ENCODE data around the gene DGKD.

The DGKD gene

DNA sequence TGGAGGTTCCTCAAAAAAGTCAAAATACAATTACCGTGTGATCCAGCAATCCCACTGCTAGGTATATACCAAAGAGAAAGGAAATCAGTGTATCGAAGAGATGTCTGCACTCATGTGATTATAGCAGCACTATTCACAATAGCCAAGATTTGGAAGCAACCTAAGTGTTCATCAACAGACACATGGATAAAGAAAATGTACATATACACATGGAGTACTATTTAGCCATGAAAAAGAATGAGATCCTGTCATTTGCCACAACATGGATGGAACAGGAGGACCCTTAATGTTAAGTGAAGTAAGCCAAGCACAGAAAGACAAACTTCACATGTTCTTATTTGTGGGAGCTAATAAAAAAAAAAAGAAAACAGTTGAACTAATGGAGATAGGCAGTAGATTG lies 78.7 kb downstream of the DGKD start:
- no peak for DNase-seq

DNA sequence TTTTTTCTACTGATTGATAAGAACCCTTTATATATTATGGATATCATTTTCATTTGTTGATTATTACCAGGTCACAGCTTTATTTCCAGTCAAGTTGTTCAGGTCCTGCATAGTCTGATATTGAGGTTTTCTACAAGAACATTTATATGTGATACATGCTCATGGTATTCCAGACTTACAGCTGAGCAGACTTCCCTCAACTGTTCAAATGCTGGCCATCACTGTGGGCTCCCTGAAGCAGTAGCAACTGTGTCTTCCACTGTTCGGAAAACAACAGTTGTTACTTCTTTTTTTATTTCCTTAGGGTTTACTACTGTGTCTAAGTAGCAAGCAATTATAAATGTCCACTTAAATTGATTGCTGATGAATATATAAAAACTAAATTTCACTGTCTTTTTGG lies 79.5 kb downstream of the DGKD start:
- no peak for DNase-seq

DNA sequence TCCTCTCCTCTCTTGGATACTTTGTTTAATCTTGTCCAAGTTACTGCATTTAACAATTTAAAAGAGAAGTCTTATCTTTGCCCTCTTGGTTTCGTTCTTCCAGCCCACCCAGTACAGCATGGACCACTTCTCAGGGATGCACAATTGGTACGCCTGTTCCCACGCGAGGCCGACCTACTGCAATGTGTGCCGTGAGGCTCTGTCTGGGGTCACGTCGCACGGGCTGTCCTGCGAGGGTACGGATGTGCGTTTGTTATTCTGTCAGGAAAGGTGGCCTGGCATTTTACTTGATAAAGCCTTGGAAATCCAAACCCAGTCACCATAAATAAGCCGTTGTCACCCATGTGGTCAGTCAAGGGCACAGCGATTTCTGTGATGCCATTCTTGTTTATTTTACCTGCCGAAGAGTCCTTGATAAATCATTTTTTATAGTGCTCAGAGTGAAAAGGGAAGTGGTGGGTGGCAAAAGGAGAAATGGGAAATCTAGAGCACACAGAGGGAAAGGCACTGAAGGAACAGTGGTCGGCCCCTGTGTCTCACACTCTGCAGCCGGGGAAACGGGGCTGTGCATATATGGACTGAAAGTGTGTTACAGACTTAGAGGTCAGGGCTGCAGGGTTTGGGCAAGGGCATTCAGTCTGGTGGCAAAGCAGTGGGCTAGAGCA lies 80.5 kb downstream of the DGKD start:
- DNase-seq, result no peak

DNA sequence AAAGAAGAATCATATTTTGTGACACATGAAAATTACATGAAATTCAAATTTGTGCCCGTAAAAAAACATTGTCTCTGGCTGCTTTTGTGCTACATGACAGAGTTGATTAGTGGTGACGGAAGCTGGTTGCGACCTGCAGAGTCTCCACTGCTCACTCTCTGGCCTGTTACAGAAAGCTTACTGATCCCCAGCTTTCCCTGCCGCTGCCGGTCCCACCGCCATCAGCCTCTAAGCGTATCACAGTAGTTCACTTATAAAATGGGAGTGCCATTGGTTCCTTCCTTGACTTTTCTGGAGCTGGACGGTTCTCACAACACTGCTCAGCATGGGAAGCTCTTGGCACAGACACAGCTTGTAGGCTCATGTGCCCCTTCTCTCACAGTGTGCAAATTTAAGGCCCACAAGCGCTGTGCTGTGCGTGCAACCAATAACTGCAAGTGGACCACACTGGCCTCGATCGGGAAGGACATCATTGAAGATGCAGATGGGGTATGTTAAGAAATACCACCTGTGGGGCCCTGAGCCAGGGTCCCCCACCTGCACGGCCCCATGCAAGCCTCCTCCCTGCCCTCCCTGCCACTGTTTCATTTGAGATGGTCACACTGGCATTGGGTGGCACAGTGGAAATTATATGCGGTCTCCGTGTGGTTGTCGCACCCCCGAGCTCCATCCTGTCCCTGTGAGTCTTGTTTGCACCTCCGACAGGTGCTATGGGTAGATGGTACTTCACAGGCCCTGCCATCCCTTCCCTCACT lies 81.3 kb downstream of the DGKD start:
- no peak for DNase-seq

DNA sequence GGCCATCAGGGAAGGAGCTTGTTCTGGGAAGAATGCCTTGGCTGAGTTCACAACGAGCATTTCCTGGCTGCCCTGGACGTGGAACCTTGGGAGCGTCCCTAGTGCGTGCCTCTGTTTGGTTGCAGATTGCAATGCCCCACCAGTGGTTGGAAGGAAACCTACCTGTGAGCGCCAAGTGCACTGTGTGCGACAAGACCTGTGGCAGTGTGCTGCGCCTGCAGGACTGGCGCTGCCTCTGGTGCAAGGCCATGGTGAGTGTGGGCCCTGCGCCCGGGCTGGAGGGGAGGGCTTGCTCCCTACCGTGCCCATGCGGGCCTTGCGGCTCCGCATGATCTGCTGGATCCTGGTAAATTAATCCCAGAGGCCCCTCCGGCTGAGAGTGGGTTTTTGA lies 81.9 kb downstream of the DGKD start:
- DNase-seq, result no peak

DNA sequence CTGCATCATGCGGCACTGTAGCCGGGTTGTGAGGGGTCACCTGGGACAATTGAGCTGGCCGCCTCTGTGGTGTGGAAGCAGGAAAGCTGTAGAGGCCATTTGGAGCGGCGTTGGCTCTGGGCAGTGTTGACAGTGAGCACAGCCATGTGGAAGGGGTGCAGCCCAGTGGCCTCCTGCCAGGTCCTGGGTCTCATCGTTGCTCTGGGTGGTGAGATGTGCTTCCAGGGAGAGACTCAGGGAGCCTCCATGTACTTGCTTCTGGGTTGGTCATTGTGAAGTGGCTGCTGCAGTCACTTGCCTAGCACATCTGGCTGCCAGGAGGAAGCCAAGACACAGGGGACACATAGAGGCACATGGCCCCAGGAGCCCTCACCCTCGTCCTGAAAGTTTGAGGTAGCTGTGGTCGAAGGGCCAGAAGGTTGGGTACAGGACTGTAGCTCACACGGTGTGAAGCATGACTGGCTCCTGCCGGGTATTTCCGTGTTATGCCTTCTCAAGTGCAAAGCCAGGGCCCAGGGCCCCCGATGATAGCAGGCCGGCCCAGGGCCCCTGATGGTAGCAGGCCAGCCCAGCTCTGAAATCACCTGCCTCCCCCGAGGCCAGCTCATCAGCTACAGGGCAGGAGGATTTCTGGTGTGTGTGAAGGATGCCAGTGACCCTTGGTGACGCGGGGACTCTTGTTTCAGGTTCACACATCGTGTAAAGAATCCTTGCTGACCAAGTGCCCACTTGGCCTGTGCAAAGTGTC lies 82.6 kb downstream of the DGKD start:
- DNase-seq, result no peak

DNA sequence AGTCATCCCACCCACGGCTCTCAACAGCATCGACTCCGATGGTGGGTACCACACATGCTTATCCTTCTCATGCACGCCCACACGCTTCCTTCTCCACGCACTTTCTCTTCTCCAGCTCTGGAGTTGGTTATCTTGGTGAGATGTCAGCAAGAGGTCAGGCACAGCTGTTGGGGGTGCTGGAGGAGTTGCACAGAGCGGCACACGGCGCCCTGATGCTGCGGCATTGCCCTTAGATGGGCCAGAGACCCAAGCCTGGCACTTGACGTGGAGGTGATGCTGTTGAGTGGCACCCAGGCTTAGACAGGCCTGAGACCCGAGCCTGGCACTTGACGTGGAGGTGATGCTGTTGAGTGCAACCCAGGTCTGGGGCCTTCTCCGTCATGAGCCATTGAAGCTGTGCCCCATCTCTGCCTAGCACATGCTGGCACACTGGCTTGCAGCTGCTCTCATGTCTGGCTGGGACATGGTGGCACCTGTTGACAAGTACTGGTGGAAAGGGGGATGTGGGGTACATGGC lies 83.2 kb downstream of the DGKD start:
- no peak for DNase-seq

DNA sequence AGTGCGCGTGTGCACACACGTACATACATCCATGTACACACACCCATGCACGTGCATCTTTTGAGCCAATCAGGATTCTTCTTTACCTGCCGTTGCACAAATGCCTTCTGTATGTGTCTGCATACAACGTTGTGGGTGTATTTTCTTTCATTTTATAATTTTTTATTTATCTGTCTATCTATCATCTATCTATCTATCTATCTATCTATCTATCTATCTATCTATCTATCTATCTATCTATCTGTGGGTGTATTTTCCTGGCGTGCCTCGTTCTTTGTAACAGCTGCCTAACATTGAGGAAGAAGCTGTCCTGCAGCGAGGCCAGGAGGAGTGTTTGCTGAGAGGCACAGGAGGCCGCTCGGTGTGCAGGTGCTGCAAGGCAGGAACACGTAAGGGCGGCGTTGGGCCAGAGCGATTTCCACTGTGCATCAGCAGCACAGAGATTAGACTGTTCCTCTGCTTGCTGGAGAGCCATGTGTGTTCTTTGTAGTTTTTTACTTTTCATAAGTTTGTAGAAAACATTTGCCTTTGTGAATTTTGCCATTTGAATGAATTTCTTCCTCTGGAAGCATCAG lies 84.4 kb downstream of the DGKD start:
- no peak for DNase-seq

DNA sequence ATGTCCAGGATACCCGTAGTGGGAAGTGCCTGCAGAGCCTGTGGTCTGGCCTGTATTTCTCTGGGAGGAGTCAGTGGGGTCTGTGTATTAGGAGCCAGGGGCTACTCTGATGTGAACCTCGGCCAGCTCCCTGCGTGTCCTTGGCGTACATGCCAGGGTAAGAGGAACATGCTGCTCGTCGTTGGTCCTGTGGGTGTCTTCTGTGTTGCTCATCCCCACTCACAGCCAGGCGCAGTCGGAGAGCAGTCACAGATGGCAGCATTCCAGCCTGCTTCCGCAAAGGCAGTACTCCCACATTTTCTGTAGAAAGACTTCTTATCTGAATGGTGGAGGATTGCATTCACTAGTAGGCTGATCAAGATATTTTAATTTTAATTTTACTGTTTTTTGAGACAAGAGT lies 84.9 kb downstream of the DGKD start:
- DNase-seq, result no peak

DNA sequence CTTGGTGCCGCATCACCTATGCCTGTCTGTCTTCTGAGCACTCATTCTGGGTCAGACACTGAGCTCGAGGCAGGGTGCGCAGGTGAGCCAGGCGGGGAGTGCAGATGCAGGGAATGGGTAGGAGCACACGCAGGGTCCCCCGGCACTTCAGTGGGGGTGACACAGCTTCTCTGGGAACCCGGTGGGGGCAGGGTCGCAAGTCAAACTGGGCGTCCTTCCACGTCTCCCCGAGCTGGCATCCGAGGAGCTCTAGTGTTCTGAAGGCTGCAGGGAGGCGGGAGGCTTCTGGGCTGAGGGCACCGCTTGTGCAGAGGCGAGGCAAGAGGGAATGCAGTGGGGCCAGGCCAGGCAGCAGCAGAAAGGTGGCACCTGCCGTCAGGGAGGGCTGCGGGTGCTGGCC lies 86.0 kb downstream of the DGKD start:
- DNase-seq, result no peak

DNA sequence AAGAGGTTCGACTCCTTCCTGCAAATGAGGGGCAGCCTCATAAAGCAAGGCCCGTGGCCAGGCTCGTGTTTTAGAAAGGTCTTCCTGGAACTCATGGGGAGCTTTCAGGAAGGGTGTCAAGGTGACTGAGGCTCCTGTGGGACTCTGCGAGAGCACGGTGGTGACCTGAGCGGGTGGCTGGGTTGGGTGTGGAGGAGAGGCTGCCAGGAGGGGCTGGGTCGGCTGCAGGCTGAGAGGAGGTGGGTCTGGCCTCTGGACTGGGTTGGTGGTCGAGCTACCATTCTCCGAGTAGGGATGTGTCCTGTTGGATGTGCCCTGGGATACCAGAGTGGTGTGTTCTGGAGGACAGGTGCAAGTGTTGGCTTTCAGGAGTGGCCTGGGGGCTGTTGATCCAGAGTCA lies 86.4 kb downstream of the DGKD start:
- no peak for DNase-seq

DNA sequence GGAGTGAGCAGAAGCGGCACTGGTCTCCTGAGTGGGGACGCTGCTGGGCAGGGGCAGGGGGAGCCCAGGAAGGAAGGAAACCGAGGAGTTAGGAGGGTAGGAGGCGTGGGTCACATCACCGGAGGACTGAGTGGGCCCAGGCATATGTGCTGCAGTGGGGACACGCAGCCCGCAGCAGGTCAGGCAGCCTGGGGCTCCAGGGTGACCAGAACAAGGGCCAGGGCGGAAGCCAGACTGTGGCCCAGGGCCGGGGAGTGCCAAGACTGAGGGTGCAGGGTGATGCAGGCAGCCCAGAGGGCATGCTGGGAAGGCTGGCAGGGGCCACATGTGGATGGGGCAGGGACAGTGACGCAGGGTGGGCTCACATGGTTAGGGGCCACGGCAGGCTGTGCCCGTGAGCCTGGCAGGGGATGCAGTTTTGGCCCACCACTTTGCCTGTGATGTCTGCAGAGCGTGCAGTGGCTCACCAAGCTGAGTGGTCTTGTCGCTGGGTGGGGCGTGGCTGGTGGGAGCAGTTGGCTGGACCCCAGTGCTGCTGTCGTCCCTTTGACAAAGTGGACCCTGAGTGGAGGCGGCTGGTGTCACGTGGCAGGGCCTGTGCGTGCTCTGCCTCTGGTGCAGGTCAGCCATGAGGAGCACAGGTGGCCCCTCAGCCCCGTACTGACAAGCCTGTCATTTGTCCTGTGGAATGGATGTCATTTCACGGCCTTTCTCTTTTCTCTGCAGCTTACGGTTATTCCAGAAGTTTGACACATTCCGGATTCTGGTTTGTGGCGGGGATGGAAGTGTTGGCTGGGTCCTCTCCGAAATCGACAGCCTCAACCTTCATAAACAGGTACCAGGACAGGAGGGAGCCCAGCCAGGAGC lies 87.1 kb downstream of the DGKD start:
- no peak for DNase-seq

DNA sequence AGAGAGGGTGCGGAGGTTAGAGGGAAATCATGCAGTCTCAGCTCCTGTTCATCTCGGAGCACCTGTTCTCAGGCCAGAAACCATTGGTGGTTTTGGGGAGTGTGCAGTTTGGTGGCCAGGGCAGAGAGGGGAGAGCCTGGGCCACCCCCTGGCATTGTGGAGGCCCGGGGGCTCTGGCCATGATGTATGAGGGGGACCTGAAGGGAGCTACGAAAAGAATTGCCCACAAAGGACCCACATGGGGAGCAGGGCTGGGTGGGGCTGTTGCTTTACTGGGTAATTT lies 87.7 kb downstream of the DGKD start:
- no peak for DNase-seq

DNA sequence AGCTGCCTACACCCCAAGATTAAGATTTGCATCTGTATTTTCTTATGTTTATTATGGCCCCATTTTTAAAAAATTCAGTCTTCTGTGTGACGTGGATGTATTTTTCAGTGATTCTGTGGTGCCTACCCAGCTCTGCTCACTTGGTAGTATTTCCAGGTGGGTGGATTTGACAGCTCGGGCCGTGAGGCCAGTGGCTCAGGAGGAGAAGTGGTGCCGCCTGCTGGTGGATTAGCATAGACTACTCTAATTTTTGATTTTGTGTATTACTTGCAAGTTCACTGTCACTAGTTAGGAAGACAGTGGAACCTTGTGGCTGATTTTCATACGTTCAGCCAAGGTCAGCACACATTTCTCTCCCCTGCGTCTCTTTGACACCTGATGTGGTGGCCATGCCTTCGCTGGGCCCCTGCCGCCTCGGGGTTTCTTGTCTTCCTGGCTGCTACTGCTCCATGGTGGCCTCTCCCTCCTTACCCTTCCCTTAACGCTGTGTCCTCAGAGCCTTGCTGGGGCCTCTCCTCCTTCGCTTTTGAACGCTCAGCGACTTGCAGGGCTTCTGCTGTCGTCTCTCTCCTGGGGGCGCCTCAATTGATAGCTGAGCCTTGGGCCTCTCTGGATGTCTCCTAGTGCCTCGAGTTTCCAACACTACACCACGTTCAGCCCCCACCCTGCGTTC lies 89.4 kb downstream of the DGKD start:
- DNase-seq, result peak; percentile 46 to 47

DNA sequence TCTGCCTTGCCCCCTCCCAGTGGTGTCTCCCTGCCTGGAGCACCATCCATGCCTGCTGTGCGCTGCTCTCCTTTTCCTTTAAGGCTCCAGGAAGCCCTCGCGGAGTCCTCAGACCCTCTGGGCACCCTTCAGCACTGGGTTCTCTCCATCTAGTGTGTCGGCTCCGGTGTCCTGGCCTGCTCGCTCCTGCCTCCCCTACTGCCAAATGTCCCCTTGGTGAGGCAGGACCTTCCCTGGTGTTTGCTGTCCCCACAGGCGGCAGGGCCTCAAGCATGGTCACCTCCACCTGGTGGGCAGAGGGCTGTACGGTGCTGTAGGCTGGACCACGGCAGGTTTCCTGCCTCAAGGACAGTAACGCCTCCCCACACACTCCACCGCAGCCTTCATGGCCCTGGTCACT lies 90.2 kb downstream of the DGKD start:
- DNase-seq, result no peak

DNA sequence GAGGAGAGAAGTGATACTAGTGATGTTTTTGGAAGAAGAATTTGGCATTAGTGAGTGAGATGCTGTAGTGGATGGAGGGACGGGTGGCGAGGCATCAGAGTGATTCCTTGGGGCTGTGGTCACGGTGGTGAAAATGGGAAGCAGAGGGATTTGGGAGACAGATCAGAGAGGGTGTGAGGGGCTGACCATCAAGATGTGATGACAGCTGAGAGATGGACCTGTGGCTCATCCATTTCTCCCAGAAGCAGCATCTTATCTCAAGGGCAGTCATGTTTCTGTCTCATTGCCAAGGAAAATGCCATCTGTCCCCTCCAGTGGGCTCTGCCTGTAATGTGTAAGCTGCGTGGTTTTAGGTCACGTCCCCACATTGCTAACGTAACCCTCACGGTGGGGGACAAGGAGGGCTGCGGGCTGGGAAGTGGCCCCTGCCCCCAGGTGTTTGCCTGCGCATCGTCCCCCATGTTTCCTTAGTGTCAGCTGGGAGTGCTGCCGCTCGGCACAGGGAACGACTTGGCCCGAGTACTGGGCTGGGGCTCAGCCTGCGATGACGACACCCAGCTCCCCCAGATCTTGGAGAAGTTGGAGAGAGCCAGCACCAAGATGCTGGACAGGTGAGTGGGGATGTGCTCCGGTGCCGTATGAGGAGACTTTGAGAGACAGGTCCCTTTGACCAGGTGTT lies 91.0 kb downstream of the DGKD start:
- DNase-seq, result no peak

DNA sequence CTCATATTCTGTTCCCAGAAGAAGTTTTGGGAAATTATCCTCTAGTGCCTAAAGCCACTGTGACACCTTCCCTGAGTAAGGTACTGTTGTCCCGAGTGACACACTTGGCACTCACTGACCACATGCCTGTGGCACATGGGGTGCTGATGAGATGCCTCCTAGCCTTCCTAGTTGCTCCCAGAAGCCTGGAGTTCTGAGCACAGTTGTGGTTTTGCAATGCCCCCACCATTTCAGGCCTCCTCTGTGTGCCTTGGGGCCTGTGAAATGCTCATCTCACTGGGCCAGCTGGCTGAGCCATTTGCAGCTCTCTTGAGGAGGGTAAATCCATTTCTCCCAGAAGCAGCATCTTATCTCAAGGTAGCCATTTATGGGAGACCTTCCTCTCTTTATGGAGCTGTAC lies 91.8 kb downstream of the DGKD start:
- DNase-seq, result no peak

DNA sequence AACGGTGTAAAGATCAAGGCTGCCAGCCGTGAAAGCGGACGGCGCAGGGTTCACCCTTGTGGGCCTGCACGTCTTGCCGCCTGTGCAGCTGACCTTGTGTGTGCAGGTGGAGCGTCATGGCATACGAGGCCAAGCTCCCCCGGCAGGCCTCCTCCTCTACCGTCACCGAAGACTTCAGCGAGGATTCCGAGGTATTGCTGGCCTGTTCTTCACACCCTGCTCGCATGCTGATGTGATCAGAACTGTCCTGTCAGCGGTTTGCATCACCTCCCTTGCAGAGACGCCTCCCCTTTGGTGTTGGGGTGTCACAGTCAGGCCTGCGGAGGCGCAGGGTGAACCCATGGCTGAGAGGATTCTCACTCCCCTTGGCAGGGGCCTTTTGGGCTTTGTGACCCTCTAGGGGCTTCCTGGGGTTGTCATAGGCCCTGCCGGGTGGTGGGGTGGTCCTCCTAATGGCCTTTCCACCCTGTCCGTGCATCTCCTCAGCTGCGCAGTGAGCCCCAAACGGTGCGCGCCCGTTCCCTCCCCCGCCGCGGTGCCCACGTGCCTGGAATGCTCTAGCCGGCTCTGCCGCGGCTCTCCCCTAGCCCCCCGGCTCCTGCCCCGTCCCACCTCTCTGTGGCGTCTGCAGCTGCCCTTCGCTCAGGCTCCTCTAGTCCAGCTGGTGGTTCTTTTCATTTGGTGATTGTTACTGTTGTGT lies 92.5 kb downstream of the DGKD start:
- DNase-seq, result no peak

DNA sequence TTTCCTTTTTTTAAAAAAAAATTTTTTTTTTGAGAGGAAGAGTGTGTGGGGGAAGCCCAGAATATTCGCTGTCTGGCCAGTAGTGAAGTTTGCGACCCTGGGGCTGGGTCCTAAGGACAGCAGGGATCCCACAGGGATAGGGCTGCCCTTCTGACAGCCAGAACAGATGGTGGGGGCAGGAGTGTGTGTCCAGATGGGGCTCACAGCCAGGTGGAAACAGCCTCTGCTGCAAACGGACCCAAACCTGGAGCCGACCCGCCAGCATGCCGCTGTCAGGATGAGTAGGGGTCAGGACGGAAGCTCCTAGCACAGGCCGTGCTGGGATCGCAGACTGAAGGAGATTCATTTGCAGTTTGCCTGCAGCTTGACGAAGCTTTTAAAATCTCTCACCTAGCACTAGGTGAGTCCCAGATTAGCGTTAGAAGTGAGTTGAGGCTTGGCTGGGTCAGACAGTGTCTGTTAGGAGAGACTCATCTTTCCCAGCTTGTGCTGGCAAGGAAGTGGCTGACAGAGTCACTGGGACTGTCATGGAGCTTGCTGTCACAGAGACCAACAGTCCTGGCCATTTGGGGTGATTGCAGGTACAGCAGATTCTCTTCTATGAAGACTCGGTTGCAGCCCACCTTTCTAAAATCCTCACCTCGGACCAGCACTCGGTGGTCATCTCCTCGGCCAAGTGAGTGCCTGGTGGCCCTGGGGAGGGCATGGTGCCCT lies 93.4 kb downstream of the DGKD start:
- DNase-seq, result no peak

DNA sequence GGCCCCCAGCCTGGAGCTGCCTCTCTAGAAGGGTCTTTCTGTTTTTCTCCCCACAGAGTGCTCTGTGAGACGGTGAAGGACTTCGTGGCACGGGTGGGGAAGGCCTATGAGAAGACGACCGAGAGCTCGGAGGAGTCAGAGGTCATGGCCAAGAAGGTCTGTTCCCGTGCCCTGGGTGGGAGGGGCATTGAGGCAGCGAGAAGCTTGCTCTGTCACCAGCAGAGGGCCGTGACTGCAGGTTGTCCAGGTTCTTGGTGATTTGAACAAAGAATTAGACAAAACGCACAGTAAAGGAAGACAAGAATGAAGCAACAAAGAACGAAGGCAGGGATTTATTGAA lies 93.9 kb downstream of the DGKD start:
- DNase-seq, result no peak

Measured in AML-193 (cell line).